ENCODE data around the gene GAB4.

GRCh38 chr22:16963189-16963945, 44.7 kb downstream of the GAB4 start:
- TF ChIP-seq FOXP2 (optimal IDR thresholded peaks at IDR 0.05; ENCODE audit: borderline replicate concordance, extremely low read depth, extremely low read length, insufficient read depth) (no peak), TAF1 (IDR thresholded peaks at IDR 0.05; ENCODE audit: borderline replicate concordance, insufficient read depth, low read length) (no peak), SIN3A (IDR thresholded peaks at IDR 0.05; ENCODE audit: borderline replicate concordance, insufficient read depth, low read length) (no peak)
- TF ChIP-seq, protein P1, sequence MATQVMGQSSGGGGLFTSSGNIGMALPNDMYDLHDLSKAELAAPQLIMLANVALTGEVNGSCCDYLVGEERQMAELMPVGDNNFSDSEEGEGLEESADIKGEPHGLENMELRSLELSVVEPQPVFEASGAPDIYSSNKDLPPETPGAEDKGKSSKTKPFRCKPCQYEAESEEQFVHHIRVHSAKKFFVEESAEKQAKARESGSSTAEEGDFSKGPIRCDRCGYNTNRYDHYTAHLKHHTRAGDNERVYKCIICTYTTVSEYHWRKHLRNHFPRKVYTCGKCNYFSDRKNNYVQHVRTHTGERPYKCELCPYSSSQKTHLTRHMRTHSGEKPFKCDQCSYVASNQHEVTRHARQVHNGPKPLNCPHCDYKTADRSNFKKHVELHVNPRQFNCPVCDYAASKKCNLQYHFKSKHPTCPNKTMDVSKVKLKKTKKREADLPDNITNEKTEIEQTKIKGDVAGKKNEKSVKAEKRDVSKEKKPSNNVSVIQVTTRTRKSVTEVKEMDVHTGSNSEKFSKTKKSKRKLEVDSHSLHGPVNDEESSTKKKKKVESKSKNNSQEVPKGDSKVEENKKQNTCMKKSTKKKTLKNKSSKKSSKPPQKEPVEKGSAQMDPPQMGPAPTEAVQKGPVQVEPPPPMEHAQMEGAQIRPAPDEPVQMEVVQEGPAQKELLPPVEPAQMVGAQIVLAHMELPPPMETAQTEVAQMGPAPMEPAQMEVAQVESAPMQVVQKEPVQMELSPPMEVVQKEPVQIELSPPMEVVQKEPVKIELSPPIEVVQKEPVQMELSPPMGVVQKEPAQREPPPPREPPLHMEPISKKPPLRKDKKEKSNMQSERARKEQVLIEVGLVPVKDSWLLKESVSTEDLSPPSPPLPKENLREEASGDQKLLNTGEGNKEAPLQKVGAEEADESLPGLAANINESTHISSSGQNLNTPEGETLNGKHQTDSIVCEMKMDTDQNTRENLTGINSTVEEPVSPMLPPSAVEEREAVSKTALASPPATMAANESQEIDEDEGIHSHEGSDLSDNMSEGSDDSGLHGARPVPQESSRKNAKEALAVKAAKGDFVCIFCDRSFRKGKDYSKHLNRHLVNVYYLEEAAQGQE (IDR thresholded peaks at IDR 0.05; ENCODE audit: insufficient read depth in 1 of 2, low read depth in 2 of 2, low read length in 2 of 2), result no peak
